CD14-positive monocyte (primary cell): ENCODE data around the gene STAP2. TPM values are rescaled to one million over a fixed set of nuclear protein-coding genes. Genes with fewer than 3 reads are reported as not detected.
"Not testable (repeated sequence)": the region's sequence is repeated elsewhere in the genome, so short reads cannot be mapped to it uniquely, and the experiment has no call there.

Experiments
- DNase-seq, 3 donors: peaks; one replicate each; pipeline ENCODE4 v3.0.0-alpha.2; 2011 to 2022
- H2AFZ ChIP-seq: 2 replicates; pipeline ENCODE4 v1.6.0; 2012; ENCODE audit warnings: mild to moderate bottlenecking, low read depth, low read length, inconsistent platforms; ENCODE audit not compliant: insufficient read depth, poor library complexity, severe bottlenecking
- H3K27ac ChIP-seq, 2 donors: 1 replicate in 1 of 2; 2 replicates in 1 of 2; pipeline ENCODE4 v1.5.1; 2012 to 2013; ENCODE audit warnings: low read length in 2 of 2, control low read depth in 1 of 2, inconsistent platforms in 1 of 2, low read depth in 1 of 2, mild to moderate bottlenecking in 1 of 2
- H3K27me3 ChIP-seq, 2 donors: one replicate each; pipeline versions ENCODE4 v1.6.0 to v1.6.1; 2011 to 2013; ENCODE audit warnings: low read length in 2 of 2; ENCODE audit not compliant: control insufficient read depth in 2 of 2, insufficient read depth in 2 of 2
- H3K36me3 ChIP-seq, 2 donors: replicated peaks in 1 of 2; 1 replicate in 1 of 2; 2 replicates in 1 of 2; pipeline versions ENCODE4 v1.5.1 to v1.6.1; 2012 to 2013; ENCODE audit warnings: low read length in 2 of 2, control low read depth in 1 of 2, inconsistent platforms in 1 of 2, mild to moderate bottlenecking in 1 of 2; ENCODE audit not compliant: insufficient read depth in 2 of 2, control insufficient read depth in 1 of 2
- H3K4me1 ChIP-seq, 2 donors: 1 replicate in 1 of 2; 2 replicates in 1 of 2; pipeline versions ENCODE4 v1.5.1 to v1.6.1; 2012 to 2013; ENCODE audit warnings: low read length in 2 of 2, control low read depth in 1 of 2, inconsistent platforms in 1 of 2, mild to moderate bottlenecking in 1 of 2, moderate library complexity in 1 of 2; ENCODE audit not compliant: insufficient read depth in 2 of 2, control insufficient read depth in 1 of 2
- H3K4me2 ChIP-seq: replicated peaks from 2 replicates; pipeline ENCODE3; 2012; ENCODE audit warnings: low read length, moderate library complexity, mild to moderate bottlenecking; ENCODE audit not compliant: poor library complexity, severe bottlenecking; ENCODE audit errors: extremely low read depth
- H3K4me3 ChIP-seq, 3 experiments: fragments of 200-600 bp in 1 of 3; sonication (generic) in 1 of 3; replicated peaks in 1 of 3; 1 replicate in 2 of 3; 2 replicates in 1 of 3; pipeline ENCODE4 v1.5.1; 2011 to 2013; ENCODE audit warnings: low read length in 3 of 3, mild to moderate bottlenecking in 3 of 3, control low read depth in 2 of 3, low read depth in 2 of 3, inconsistent platforms in 1 of 3, moderate library complexity in 1 of 3
- H3K79me2 ChIP-seq: 2 replicates; pipeline ENCODE4 v1.6.0; 2012; ENCODE audit warnings: mild to moderate bottlenecking, control low read depth, inconsistent platforms, low read length, moderate library complexity; ENCODE audit not compliant: insufficient read depth
- H3K9ac ChIP-seq: 2 replicates; pipeline ENCODE4 v1.6.0; 2017; ENCODE audit warnings: low read length, mild to moderate bottlenecking; ENCODE audit not compliant: insufficient read depth, poor library complexity, severe bottlenecking
- H3K9me3 ChIP-seq, 2 donors: replicated peaks in 1 of 2; 1 replicate in 1 of 2; 2 replicates in 1 of 2; pipeline versions ENCODE4 v1.5.1 to v1.6.1; 2012 to 2013; ENCODE audit warnings: low read length in 2 of 2, control low read depth in 1 of 2; ENCODE audit not compliant: control insufficient read depth in 1 of 2, insufficient read depth in 1 of 2
- H4K20me1 ChIP-seq: 2 replicates; pipeline ENCODE4 v1.6.0; 2012; ENCODE audit warnings: mild to moderate bottlenecking, low read length, control low read depth, moderate library complexity; ENCODE audit not compliant: insufficient read depth
- H3K27ac Mint-ChIP-seq, 7 donors: one replicate each; pipeline ENCODE4 v1.8.0; 2020; ENCODE audit warnings: mild to moderate bottlenecking in 7 of 7, mixed read lengths in 7 of 7, moderate library complexity in 6 of 7, inconsistent platforms in 2 of 7
- H3K27me3 Mint-ChIP-seq, 3 donors: one replicate each; pipeline ENCODE4 v1.8.0; 2021 to 2022; ENCODE audit warnings: low read depth in 3 of 3, mild to moderate bottlenecking in 3 of 3, mixed read lengths in 3 of 3, moderate library complexity in 3 of 3, inconsistent platforms in 1 of 3
- H3K36me3 Mint-ChIP-seq, 2 donors: one replicate each; pipeline ENCODE4 v1.8.0; 2020; ENCODE audit warnings: mixed read lengths in 2 of 2, inconsistent platforms in 1 of 2, mild to moderate bottlenecking in 1 of 2
- H3K4me1 Mint-ChIP-seq: one replicate; pipeline ENCODE4 v1.8.0; 2020; ENCODE audit warnings: mild to moderate bottlenecking, mixed read lengths
- H3K4me3 Mint-ChIP-seq, 2 donors: one replicate each; pipeline ENCODE4 v1.8.0; 2020; ENCODE audit warnings: mild to moderate bottlenecking in 2 of 2, mixed read lengths in 2 of 2, moderate library complexity in 1 of 2
- H3K9me3 Mint-ChIP-seq, 7 donors: one replicate each; pipeline ENCODE4 v1.8.0; 2020 to 2022; ENCODE audit warnings: mixed read lengths in 7 of 7, mild to moderate bottlenecking in 6 of 7, moderate library complexity in 6 of 7, inconsistent platforms in 2 of 7
- WGBS: methylation state at CpG from one replicate; pipeline ENCODE4 v1.1.5; 2013; ENCODE audit warnings: missing lambda C conversion rate; ENCODE audit not compliant: insufficient coverage; 5-methylcytosine and 5-hydroxymethylcytosine counted together
- intact Hi-C, 2 donors: fragments of 100-400 bp; cut with micrococcal nuclease; formaldehyde crosslinking; loops; one replicate each; pipeline versions ENCODE4 v1.15.0 to v1.15.1; 2023
- polyA plus RNA-seq, 3 donors: library from polyadenylated mRNA; depleted of rRNA in 1 of 3; unstranded in 2 of 3; stranded (reverse) in 1 of 3; fragments of 300-500 nt in 2 of 3; fragments of >200 nt in 1 of 3; fragmentation: Illumina TruSeq in 2 of 3; gene quantifications; 1 replicate in 2 of 3; 2 replicates in 1 of 3; pipeline ENCODE4 v1.2.3, GENCODE V29; 2012 to 2021
- TF ChIP-seq, protein P1 (sequence below): fragments of 200-600 bp; IDR thresholded peaks from one replicate; pipeline ENCODE4 v1.8.0; 2022; ENCODE audit warnings: antibody characterized with exemption, mild to moderate bottlenecking

Gene STAP2
- polyA plus RNA-seq, 3 donors = 0.11 to 0.17 TPM; not detected in 1

- Histone ChIP-seq H2AFZ (no peak overlapping the region), H3K4me3 (no peak overlapping the region), H3K4me1 (no peaks in the 10 kb centered on the region), H3K27ac (no peak overlapping the region), H3K36me3 (no peaks in the 10 kb centered on the region), H3K9me3 (no peaks in the 10 kb centered on the region), H3K79me2 (no peaks in the 10 kb centered on the region), H3K9ac (no peak overlapping the region), H3K4me2 (no peak overlapping the region), H4K20me1 (no peaks in the 10 kb centered on the region), H3K27me3 (no peaks in the 10 kb centered on the region)
- Mint-ChIP-seq H3K9me3 (no peaks in the 10 kb centered on the region), H3K4me1 (no peaks in the 10 kb centered on the region), H3K27me3 (peaks cover 0 to 2% (median 1%) of the 10 kb centered on the region in 3 donors), H3K4me3 (no peak overlapping the region), H3K36me3 (no peaks in the 10 kb centered on the region), H3K27ac (peak overlapping the region in 1 of 7 donors; percentile 66)
- 89% methylated on average over 7 of the region's 8 CpGs for WGBS
- TF ChIP-seq, protein P1, sequence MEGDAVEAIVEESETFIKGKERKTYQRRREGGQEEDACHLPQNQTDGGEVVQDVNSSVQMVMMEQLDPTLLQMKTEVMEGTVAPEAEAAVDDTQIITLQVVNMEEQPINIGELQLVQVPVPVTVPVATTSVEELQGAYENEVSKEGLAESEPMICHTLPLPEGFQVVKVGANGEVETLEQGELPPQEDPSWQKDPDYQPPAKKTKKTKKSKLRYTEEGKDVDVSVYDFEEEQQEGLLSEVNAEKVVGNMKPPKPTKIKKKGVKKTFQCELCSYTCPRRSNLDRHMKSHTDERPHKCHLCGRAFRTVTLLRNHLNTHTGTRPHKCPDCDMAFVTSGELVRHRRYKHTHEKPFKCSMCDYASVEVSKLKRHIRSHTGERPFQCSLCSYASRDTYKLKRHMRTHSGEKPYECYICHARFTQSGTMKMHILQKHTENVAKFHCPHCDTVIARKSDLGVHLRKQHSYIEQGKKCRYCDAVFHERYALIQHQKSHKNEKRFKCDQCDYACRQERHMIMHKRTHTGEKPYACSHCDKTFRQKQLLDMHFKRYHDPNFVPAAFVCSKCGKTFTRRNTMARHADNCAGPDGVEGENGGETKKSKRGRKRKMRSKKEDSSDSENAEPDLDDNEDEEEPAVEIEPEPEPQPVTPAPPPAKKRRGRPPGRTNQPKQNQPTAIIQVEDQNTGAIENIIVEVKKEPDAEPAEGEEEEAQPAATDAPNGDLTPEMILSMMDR = no peak
- no peak for DNase-seq
- intact Hi-C loops = no loop called here
Measured at GRCh38 chr19:4291184-4291732, 47.4 kb downstream of the STAP2 start.

GRCh38 chr19:4288091-4288777 is 50.4 kb downstream of the STAP2 start:
- WGBS = 88% methylated on average over 13 of the region's 16 CpGs
- Mint-ChIP-seq H3K4me1 (peaks cover 5% of the 10 kb centered on the region), H3K27me3 (peaks cover 5 to 8% (median 6%) of the 10 kb centered on the region in 3 donors), H3K9me3 (peaks cover 0 to 3% (median 0%) of the 10 kb centered on the region in 7 donors), H3K27ac (no peak overlapping the region), H3K4me3 (no peak overlapping the region), H3K36me3 (no peaks in the 10 kb centered on the region)
- DNase-seq = no peak
- Histone ChIP-seq H3K9ac (no peak overlapping the region), H3K27ac (no peak overlapping the region), H3K27me3 (no peaks in the 10 kb centered on the region), H3K9me3 (no peaks in the 10 kb centered on the region), H3K4me1 (no peaks in the 10 kb centered on the region), H3K4me3 (no peak overlapping the region), H2AFZ (no peak overlapping the region), H3K36me3 (no peaks in the 10 kb centered on the region), H4K20me1 (no peaks in the 10 kb centered on the region), H3K79me2 (no peaks in the 10 kb centered on the region), H3K4me2 (no peak overlapping the region)
- TF ChIP-seq, protein P1 = no peak
- intact Hi-C loops = no loop called here

GRCh38 chr19:4286141-4286540 is 52.5 kb downstream of the STAP2 start:
- H3K9me3 Mint-ChIP-seq, H3K9ac ChIP-seq, H3K36me3 ChIP-seq, H3K79me2 ChIP-seq, H3K4me1 ChIP-seq, H3K9me3 ChIP-seq, H2AFZ ChIP-seq, H3K4me2 ChIP-seq, H3K4me3 Mint-ChIP-seq, H3K27ac ChIP-seq, H3K27ac Mint-ChIP-seq, H3K27me3 ChIP-seq, DNase-seq, H4K20me1 ChIP-seq, H3K4me1 Mint-ChIP-seq, H3K4me3 ChIP-seq, intact Hi-C loops, H3K36me3 Mint-ChIP-seq: not testable (repeated sequence)
- 84% methylated on average over 4 of the region's 4 CpGs for WGBS
- H3K27me3 Mint-ChIP-seq = peaks cover 9 to 22% (median 14%) of the 10 kb centered on the region in 3 donors
